IMR-90 (cell line): ENCODE data around the gene MYH9. TPM values are rescaled to one million over a fixed set of nuclear protein-coding genes. Genes with fewer than 3 reads are reported as not detected.

ENCODE experiments used
- ATAC-seq: fragments of 200-7000 bp; cut with Tn5 transposase; 2 replicates; pipeline ENCODE4 v1.9.1; 2020; ENCODE audit warnings: low read depth, mild to moderate bottlenecking, moderate library complexity
- BruUV-seq: library from RNA; stranded (reverse); fragments of 400-500 nt; replicated peaks from 2 replicates; lab custom pipeline; 2021; lab: Mats Ljungman, UMichigan
- CTCF ChIA-PET: fragments of 300-600 bp; formaldehyde crosslinking; extraction: SDS; loops from one replicate; lab custom pipeline; 2021; ENCODE audit warnings: antibody characterized with exemption; lab: Yijun Ruan, JAX
- POLR2A ChIA-PET: fragments of 300-600 bp; sonication (Branson Sonifier 250); formaldehyde crosslinking; loops from one replicate; lab custom pipeline; 2022; ENCODE audit warnings: antibody characterized with exemption; ENCODE audit not compliant: unreplicated experiment; lab: Charles Lee
- DNase-seq: peaks from one replicate; pipeline ENCODE4 v3.0.0; 2013
- H2AFZ ChIP-seq: replicated peaks from 2 replicates; pipeline ENCODE3; 2013; ENCODE audit warnings: low read length, mild to moderate bottlenecking; ENCODE audit not compliant: poor library complexity
- H2AK5ac ChIP-seq: 2 replicates; pipeline ENCODE4 v1.6.1; 2013; ENCODE audit warnings: low read depth, low read length, inconsistent platforms
- H2AK9ac ChIP-seq: replicated peaks from 2 replicates; pipeline ENCODE3; 2013; ENCODE audit warnings: mild to moderate bottlenecking, low read depth, low read length, moderate library complexity; ENCODE audit not compliant: poor library complexity
- H2BK120ac ChIP-seq: 2 replicates; pipeline ENCODE4 v1.6.1; 2013; ENCODE audit warnings: low read depth, low read length, inconsistent platforms
- H2BK15ac ChIP-seq: 3 replicates; pipeline ENCODE4 v1.6.1; 2013; ENCODE audit warnings: low read depth, low read length, inconsistent platforms
- H2BK20ac ChIP-seq: 2 replicates; pipeline ENCODE4 v1.6.1; 2013; ENCODE audit warnings: low read depth, mild to moderate bottlenecking, inconsistent platforms, low read length, moderate library complexity
- H2BK5ac ChIP-seq: 2 replicates; pipeline ENCODE4 v1.6.1; 2013; ENCODE audit warnings: mild to moderate bottlenecking, low read depth, low read length, inconsistent platforms; ENCODE audit not compliant: poor library complexity, severe bottlenecking
- H3K14ac ChIP-seq: replicated peaks from 2 replicates; pipeline ENCODE4 v1.6.1; 2013; ENCODE audit warnings: low read depth, low read length, inconsistent platforms
- H3K18ac ChIP-seq: 2 replicates; pipeline ENCODE4 v1.6.1; 2013; ENCODE audit warnings: low read depth, low read length, control low read depth
- H3K23ac ChIP-seq: 2 replicates; pipeline ENCODE4 v1.6.1; 2013; ENCODE audit warnings: low read depth, low read length, inconsistent platforms
- H3K27ac ChIP-seq: 2 replicates; pipeline ENCODE4 v1.5.1; 2013; ENCODE audit warnings: mild to moderate bottlenecking, control low read depth, low read length; ENCODE audit not compliant: insufficient read depth
- H3K27me3 ChIP-seq: 2 replicates; pipeline ENCODE4 v1.6.1; 2013; ENCODE audit warnings: low read length; ENCODE audit not compliant: control insufficient read depth, insufficient read depth
- H3K36me3 ChIP-seq: 2 replicates; pipeline ENCODE4 v1.6.1; 2013; ENCODE audit warnings: low read length, mixed read lengths; ENCODE audit not compliant: control insufficient read depth, insufficient read depth
- H3K4ac ChIP-seq: 2 replicates; pipeline ENCODE4 v1.6.1; 2013; ENCODE audit warnings: low read depth, low read length, inconsistent platforms
- H3K4me1 ChIP-seq: 2 replicates; pipeline ENCODE4 v1.6.1; 2013; ENCODE audit warnings: low read length, mixed read lengths; ENCODE audit not compliant: control insufficient read depth, insufficient read depth
- H3K4me2 ChIP-seq: 2 replicates; pipeline ENCODE4 v1.6.1; 2013; ENCODE audit warnings: low read depth, mild to moderate bottlenecking, control low read depth, low read length, moderate library complexity
- H3K4me3 ChIP-seq: 2 replicates; pipeline ENCODE4 v1.5.1; 2013; ENCODE audit warnings: low read depth, mild to moderate bottlenecking, control low read depth, low read length, moderate library complexity; ENCODE audit not compliant: insufficient read depth
- H3K56ac ChIP-seq: 2 replicates; pipeline ENCODE4 v1.6.1; 2013; ENCODE audit warnings: low read length, inconsistent platforms; ENCODE audit not compliant: insufficient read depth; ENCODE audit errors: extremely low read depth
- H3K79me1 ChIP-seq, 2 experiments: 2 replicates each; pipeline ENCODE4 v1.6.1; 2013; ENCODE audit warnings: low read length in 2 of 2, inconsistent platforms in 1 of 2, low read depth in 1 of 2
- H3K9ac ChIP-seq: 2 replicates; pipeline ENCODE4 v1.6.1; 2013; ENCODE audit warnings: low read depth, low read length, control low read depth
- H3K9me1 ChIP-seq: 2 replicates; pipeline ENCODE4 v1.6.1; 2013; ENCODE audit warnings: low read length, inconsistent platforms; ENCODE audit not compliant: insufficient read depth
- H3K9me3 ChIP-seq: 2 replicates; pipeline ENCODE4 v1.6.1; 2013; ENCODE audit warnings: low read length; ENCODE audit not compliant: control insufficient read depth, insufficient read depth
- H4K20me1 ChIP-seq: 2 replicates; pipeline ENCODE4 v1.6.1; 2013; ENCODE audit warnings: low read length, inconsistent platforms; ENCODE audit not compliant: insufficient read depth
- H4K5ac ChIP-seq: 2 replicates; pipeline ENCODE4 v1.6.1; 2013; ENCODE audit warnings: mild to moderate bottlenecking, low read depth, low read length, control low read depth
- H4K8ac ChIP-seq, 2 experiments: 2 replicates each; pipeline ENCODE4 v1.6.1; 2013; ENCODE audit warnings: low read depth in 2 of 2, low read length in 2 of 2, control low read depth in 1 of 2, inconsistent platforms in 1 of 2
- H4K91ac ChIP-seq: 2 replicates; pipeline ENCODE4 v1.6.1; 2013; ENCODE audit warnings: low read depth, low read length, inconsistent platforms; ENCODE audit not compliant: insufficient read depth
- BHLHE40 ChIP-seq: fragments of 150-350 bp; IDR thresholded peaks from 2 replicates; pipeline ENCODE4 v1.6.1; 2016; ENCODE audit warnings: mild to moderate bottlenecking, low read depth, low read length
- CHD1 ChIP-seq: IDR thresholded peaks from 2 replicates; pipeline ENCODE4 v1.6.1; 2012; ENCODE audit warnings: low read depth, low read length, improper control_type of control experiment
- WGBS, 2 experiments: methylation state at CpG; one replicate each; pipeline versions ENCODE4 v1.1.5 to v1.1.7; 2013; ENCODE audit warnings: missing lambda C conversion rate in 2 of 2; ENCODE audit not compliant: insufficient read length in 1 of 2; ENCODE audit errors: extremely low coverage in 2 of 2; 5-methylcytosine and 5-hydroxymethylcytosine counted together
- dilution Hi-C: fragments of 300-500 bp; cut with HindIII; formaldehyde crosslinking; loops from one replicate; pipeline ENCODE4 v1.14.3; 2018; ENCODE audit warnings: low sequenced_read_pairs; ENCODE audit not compliant: unreplicated experiment
- in situ Hi-C: fragments of 300-500 bp; cut with MboI; formaldehyde crosslinking; loops from 3 replicates; pipeline ENCODE4 v1.14.3; 2019; ENCODE audit warnings: low sequenced_read_pairs, inconsistent platforms, mixed read lengths
- intact Hi-C: fragments of 100-400 bp; cut with micrococcal nuclease; formaldehyde crosslinking; loops from 2 replicates; pipeline ENCODE4 v1.10.0; 2022
- polyA plus RNA-seq, 3 experiments: library from polyadenylated mRNA; depleted of rRNA; stranded (reverse); fragments of >200 nt; gene quantifications; 2 replicates each; pipeline ENCODE4 v1.2.3, GENCODE V29; 2012; ENCODE audit warnings: low replicate concordance in 1 of 3
- total RNA-seq: library from RNA; depleted of rRNA; stranded (reverse); fragments of >200 nt; gene quantifications from 2 replicates; pipeline ENCODE4 v1.2.3, GENCODE V29; 2012

MYH9 gene
- total and polyA plus RNA-seq, 2 of the 4 experiments (the other 2 are of a cell fraction) = 475 to 554 TPM

- H3K9me3 ChIP-seq = no peaks in the 10 kb centered on the region
- peak overlapping the region; percentile 33; the same call in 1 of the 2 replicates for H3K9ac ChIP-seq
- H2BK20ac ChIP-seq = peak overlapping the region; percentile 92
- in situ Hi-C loops (no loop called here), dilution Hi-C loops (no loop called here), intact Hi-C loops (loop anchor here (1.0 kb wide), 1 partner anchor 27 kb away; no protein-coding TSS in a partner anchor)
- peak overlapping the region; percentile 16; the same call in 1 of the 2 replicates for H3K4me2 ChIP-seq
- peak overlapping the region; percentile 81; the same call in 1 of the 2 replicates for H3K56ac ChIP-seq
- ATAC-seq = no peak
- POLR2A ChIA-PET = interaction anchor here (0.9 to 1.0 kb wide), 2 partner anchors 69 to 76 kb away, joined by 5 to 11 read pairs; no protein-coding TSS in a partner anchor
- peak overlapping the region; percentile 91 for H3K14ac ChIP-seq
- DNase-seq = peak; percentile 55
- peaks cover 93% of the 10 kb centered on the region for H3K36me3 ChIP-seq
- H4K20me1 ChIP-seq = peaks cover 90% of the 10 kb centered on the region
- H3K4ac ChIP-seq = peak overlapping the region; percentile 96
- H3K79me1 ChIP-seq = peaks cover 52 to 92% of the 10 kb centered on the region in 2 experiments
- no TSS peak for BruUV-seq
- H2AK5ac ChIP-seq = peak overlapping the region; percentile 95
- H4K8ac ChIP-seq = peak overlapping the region; percentile 83 to 91
- H3K4me3 ChIP-seq = no peak overlapping the region
- 100% methylated on average over 4 of the region's 17 CpGs; no CpG with 5 or more reads in 1 of the 2 experiments for WGBS, 2 experiments
- no peaks in the 10 kb centered on the region for H3K27me3 ChIP-seq
- peaks cover 21% of the 10 kb centered on the region for H3K4me1 ChIP-seq
- peaks cover 9% of the 10 kb centered on the region for H3K9me1 ChIP-seq
- H3K23ac ChIP-seq = peak overlapping the region; percentile 95
- H3K18ac ChIP-seq = peak overlapping the region; percentile 93
- peak overlapping the region; percentile 98 for H3K27ac ChIP-seq
- peak overlapping the region; percentile 73; the same call in 2 of the 3 replicates for H2BK15ac ChIP-seq
- H2BK5ac ChIP-seq = peak overlapping the region; percentile 99
- peak overlapping the region; percentile 94 for H2BK120ac ChIP-seq
- peak; percentile 87 for TF ChIP-seq BHLHE40
- no peak for TF ChIP-seq CHD1
- H4K5ac ChIP-seq = peak overlapping the region; percentile 89
- peak overlapping the region; percentile 52 for H2AFZ ChIP-seq
- H2AK9ac ChIP-seq = peak overlapping the region; percentile 74
- H4K91ac ChIP-seq = peak overlapping the region; percentile 94
- CTCF ChIA-PET = interaction anchor here (1.0 to 2.1 kb wide), 2 partner anchors 82 to 167 kb away, joined by 3 to 17 read pairs; no protein-coding TSS in a partner anchor
Observed at GRCh38 chr22:36302439-36303114, 85.2 kb downstream of the MYH9 start.
